Stimulated activated CD4-positive, alpha-beta T cell treated with anti-CD3 and anti-CD28 coated beads, Interleukin-2, amount 100 ng/mL, for 48 hours (primary cell): ENCODE data around the gene AMIGO3.
"Not testable (repeated sequence)": the region's sequence is repeated elsewhere in the genome, so short reads cannot be mapped to it uniquely, and the experiment has no call there.

ENCODE experiments used
- DNase-seq, 2 donors: peaks; one replicate each; pipeline ENCODE4 v3.0.0-alpha.2; 2020

AMIGO3 gene

GRCh38 chr3:49719214-49719884 is at the start of gene AMIGO3:
Gene AMIGO3 (minus strand): TSS chr3:49719684. CDS start chr3:49719465, 219 bp downstream.
- peak; percentile 84 to 88 for DNase-seq

- no peak for DNase-seq
Observed at GRCh38 chr3:49763981-49764380, 44.5 kb upstream of the AMIGO3 start.

- DNase-seq: no peak
Observed at GRCh38 chr3:49761661-49762060, 42.2 kb upstream of the AMIGO3 start.

GRCh38 chr3:49759226-49759625 is 39.7 kb upstream of the AMIGO3 start:
- no peak for DNase-seq

GRCh38 chr3:49757197-49757596 is 37.7 kb upstream of the AMIGO3 start:
- DNase-seq: no peak

- DNase-seq: no peak
Observed at GRCh38 chr3:49756036-49756435, 36.6 kb upstream of the AMIGO3 start.

- DNase-seq: no peak
Observed at GRCh38 chr3:49754536-49754935, 35.1 kb upstream of the AMIGO3 start.

- DNase-seq: no peak
Observed at GRCh38 chr3:49751501-49751900, 32.0 kb upstream of the AMIGO3 start.

GRCh38 chr3:49750056-49750455 is 30.6 kb upstream of the AMIGO3 start:
- DNase-seq: no peak

- not testable (repeated sequence) for DNase-seq
Observed at GRCh38 chr3:49748874-49749273, 29.4 kb upstream of the AMIGO3 start.

GRCh38 chr3:49747792-49748480 is 28.5 kb upstream of the AMIGO3 start:
- DNase-seq: no peak

GRCh38 chr3:49745986-49746385 is 26.5 kb upstream of the AMIGO3 start:
- no peak for DNase-seq

GRCh38 chr3:49740427-49740826 is 20.9 kb upstream of the AMIGO3 start:
- no peak for DNase-seq

- DNase-seq: no peak
Observed at GRCh38 chr3:49738067-49738713, 18.7 kb upstream of the AMIGO3 start.

GRCh38 chr3:49734752-49735151 is 15.3 kb upstream of the AMIGO3 start:
- DNase-seq: no peak

- DNase-seq: no peak
Observed at GRCh38 chr3:49733551-49733950, 14.1 kb upstream of the AMIGO3 start.

- DNase-seq: no peak
Observed at GRCh38 chr3:49732597-49732996, 13.1 kb upstream of the AMIGO3 start.

GRCh38 chr3:49729966-49730609 is 10.6 kb upstream of the AMIGO3 start:
- DNase-seq: no peak

- DNase-seq: no peak
Observed at GRCh38 chr3:49727924-49728361, 8.5 kb upstream of the AMIGO3 start.

- no peak for DNase-seq
Observed at GRCh38 chr3:49727154-49727923, 7.9 kb upstream of the AMIGO3 start.

GRCh38 chr3:49725906-49726681 is 6.6 kb upstream of the AMIGO3 start:
- DNase-seq: no peak

GRCh38 chr3:49724586-49724985 is 5.1 kb upstream of the AMIGO3 start:
- DNase-seq: no peak
